A549 (cell line): Measurements from ENCODE around the gene DCN. TPM values are rescaled to one million over a fixed set of nuclear protein-coding genes. Genes with fewer than 3 reads are reported as not detected.

ENCODE experiments used
- ATAC-seq, 2 experiments: fragments of 200-7000 bp in 1 of 2; fragments of >200 bp in 1 of 2; cut with Nextera tagmentation in 1 of 2; cut with Tn5 transposase in 1 of 2; 3 replicates each; pipeline versions ENCODE4 v1.8.0 to v1.9.1; 2018 to 2020; ENCODE audit warnings: mild to moderate bottlenecking in 1 of 2, moderate library complexity in 1 of 2
- CTCF ChIA-PET: fragments of 300-600 bp; sonication (Branson Sonifier 250); formaldehyde crosslinking; extraction: SDS; loops from one replicate; lab custom pipeline; 2021; ENCODE audit warnings: antibody characterized with exemption, inconsistent platforms; lab: Yijun Ruan, JAX
- POLR2A ChIA-PET: fragments of 350-600 bp; formaldehyde crosslinking; extraction: SDS; loops from one replicate; lab custom pipeline; 2021; ENCODE audit warnings: antibody characterized with exemption, inconsistent platforms; lab: Yijun Ruan, JAX
- DNase-seq, 2 experiments: peaks; one replicate each; pipeline versions ENCODE4 v3.0.0 to v3.0.0-alpha.2; 2011 to 2016; ENCODE audit warnings: low read depth in 1 of 2, low spot score in 1 of 2
- FAIRE-seq: peaks from 2 replicates; lab custom pipeline; 2011; peaks lifted over from hg19 to GRCh38; lab: Jason Lieb, UNC
- H3K27ac ChIP-seq, 2 experiments: fragments of >200 bp; sonication (Bioruptor Twin); formaldehyde crosslinking; 3 replicates each; pipeline ENCODE4 v1.5.1; 2016 to 2017
- H3K4me1 ChIP-seq: fragments of >200 bp; sonication (Bioruptor Twin); formaldehyde crosslinking; 3 replicates; pipeline ENCODE4 v1.6.1; 2016
- H3K4me2 ChIP-seq: fragments of >200 bp; sonication (Bioruptor Twin); formaldehyde crosslinking; 3 replicates; pipeline ENCODE4 v1.6.1; 2016
- H3K4me3 ChIP-seq: fragments of >200 bp; sonication (Bioruptor Twin); formaldehyde crosslinking; 3 replicates; pipeline ENCODE4 v1.5.1; 2016
- H3K9me3 ChIP-seq: fragments of >200 bp; sonication (Bioruptor Twin); formaldehyde crosslinking; 3 replicates; pipeline ENCODE4 v1.6.1; 2016
- CBX2 ChIP-seq: fragments of 200-600 bp; sonication (generic); IDR thresholded peaks from 2 replicates; pipeline ENCODE4 v1.6.1; 2016; ENCODE audit warnings: low read depth, mild to moderate bottlenecking, borderline replicate concordance
- CBX8 ChIP-seq: fragments of 200-600 bp; sonication (generic); IDR thresholded peaks from 2 replicates; pipeline ENCODE4 v1.6.1; 2016
- EHF ChIP-seq: fragments of 250-450 bp; sonication (Bioruptor Pico); IDR thresholded peaks from 2 replicates; pipeline ENCODE4 v1.5.0; 2020; ENCODE audit warnings: mild to moderate bottlenecking
- FOSL2 ChIP-seq, 2 experiments: fragments of 450-650 bp in 1 of 2; fragments of >200 bp in 1 of 2; sonication (Bioruptor Twin) in 1 of 2; formaldehyde crosslinking; IDR thresholded peaks; 2 replicates each; pipeline versions ENCODE4 v1.5.0 to v1.6.1; 2016 to 2020; ENCODE audit warnings: mild to moderate bottlenecking in 1 of 2, moderate library complexity in 1 of 2
- HDAC2 ChIP-seq: fragments of 200-600 bp; sonication (generic); IDR thresholded peaks from 2 replicates; pipeline ENCODE4 v1.6.1; 2016
- HES2 ChIP-seq: fragments of >200 bp; sonication (Bioruptor Twin); formaldehyde crosslinking; IDR thresholded peaks from 2 replicates; pipeline ENCODE4 v1.6.1; 2016
- HOXA7 ChIP-seq: fragments of 250-450 bp; sonication (Bioruptor Pico); IDR thresholded peaks from 2 replicates; pipeline ENCODE4 v1.5.0; 2020; ENCODE audit warnings: mild to moderate bottlenecking, moderate library complexity
- MAX ChIP-seq: IDR thresholded peaks from 2 replicates; pipeline ENCODE4 v1.6.1; 2012
- PBX3 ChIP-seq: IDR thresholded peaks from 2 replicates; pipeline ENCODE4 v1.6.1; 2012
- RARB ChIP-seq: fragments of 250-450 bp; sonication (Bioruptor Pico); IDR thresholded peaks from 2 replicates; pipeline ENCODE4 v1.8.0; 2021; ENCODE audit warnings: mild to moderate bottlenecking, moderate library complexity
- RCOR1 ChIP-seq: fragments of 150-350 bp; IDR thresholded peaks from 2 replicates; pipeline ENCODE4 v1.6.1; 2014; ENCODE audit warnings: antibody characterized with exemption, low read length, low read depth
- REST ChIP-seq: fragments of 200-600 bp; sonication (generic); IDR thresholded peaks from 2 replicates; pipeline ENCODE4 v1.6.1; 2016; ENCODE audit warnings: antibody characterized with exemption, mild to moderate bottlenecking, moderate library complexity
- TP53 ChIP-seq: fragments of 250-450 bp; sonication (Bioruptor Pico); IDR thresholded peaks from 2 replicates; pipeline ENCODE4 v1.5.0; 2021; ENCODE audit warnings: mild to moderate bottlenecking, moderate library complexity
- ZFP36 ChIP-seq: fragments of 450-650 bp; IDR thresholded peaks from 2 replicates; pipeline ENCODE4 v1.6.1; 2014; ENCODE audit warnings: borderline replicate concordance; ENCODE audit not compliant: partially characterized antibody
- WGBS: methylation state at CpG from one replicate; pipeline ENCODE4 v1.1.6; 2017; ENCODE audit errors: missing lambda C conversion rate; 5-methylcytosine and 5-hydroxymethylcytosine counted together
- polyA plus RNA-seq, 4 experiments: library from polyadenylated mRNA; depleted of rRNA in 3 of 4; stranded (reverse); fragments of >200 nt; fragmentation: RNase III in 1 of 4; extraction: RNeasy Plus Mini Kit Qiagen cat#74134 plus additional on column Dnase treatment in 1 of 4; gene quantifications; 2 replicates in 3 of 4; 3 replicates in 1 of 4; pipeline ENCODE4 v1.2.3, GENCODE V29; 2011 to 2017
- TF ChIP-seq, protein P1 (sequence below): fragments of 250-450 bp; sonication (Bioruptor Pico); IDR thresholded peaks from 2 replicates; pipeline ENCODE4 v1.5.0; 2020; ENCODE audit warnings: low read depth, mild to moderate bottlenecking, moderate library complexity
- TF ChIP-seq, protein P2 (sequence below): IDR thresholded peaks from 2 replicates; pipeline ENCODE4 v1.6.1; 2012; ENCODE audit warnings: low read depth, borderline replicate concordance

The DCN gene
- polyA plus RNA-seq, 2 of the 4 experiments (the other 2 are of a cell fraction) = 1.0 TPM; not detected in 1

GRCh38 chr12:91204421-91204820 is 21.8 kb upstream of the DCN start:
- Histone ChIP-seq H3K4me2 (no peak overlapping the region), H3K27ac (no peak overlapping the region), H3K4me3 (no peak overlapping the region), H3K9me3 (no peaks in the 10 kb centered on the region), H3K4me1 (no peaks in the 10 kb centered on the region)
- no peak for ATAC-seq
- POLR2A ChIA-PET = no interaction called here
- FAIRE-seq = no peak
- CTCF ChIA-PET = no interaction called here
- no peak for TF ChIP-seq REST
- no peak for TF ChIP-seq ZFP36
- no peak for TF ChIP-seq TP53 (CRISPR knock-in tag)
- WGBS = 54% methylated on average over 4 of the region's 4 CpGs
- DNase-seq = no peak

DNA sequence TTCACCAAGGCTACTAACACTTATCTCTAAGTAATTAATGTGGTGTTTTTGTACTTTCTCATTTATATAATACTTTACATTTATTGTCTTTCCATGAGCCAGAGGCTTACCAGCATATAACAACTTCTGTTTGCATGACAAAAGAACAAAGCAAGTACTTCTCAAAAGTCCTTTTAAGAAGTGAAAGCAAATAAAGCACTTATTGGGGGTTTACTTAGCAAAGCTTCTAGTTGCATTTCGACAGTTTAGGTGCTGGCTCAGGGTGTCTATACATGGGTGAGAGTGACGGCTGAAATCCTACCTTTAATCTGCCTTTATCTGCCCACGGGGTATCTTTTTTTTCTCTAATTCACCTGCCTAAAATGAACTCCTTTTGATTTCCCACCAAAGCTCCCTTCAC is 21.0 kb upstream of the DCN start:
- Histone ChIP-seq H3K4me1 (no peaks in the 10 kb centered on the region), H3K4me3 (no peak overlapping the region), H3K9me3 (no peaks in the 10 kb centered on the region)
- POLR2A ChIA-PET = no interaction called here
- TF ChIP-seq MAX (no peak), EHF (CRISPR knock-in tag) (no peak), RARB (no peak), HDAC2 (no peak)
- TF ChIP-seq, protein P1, sequence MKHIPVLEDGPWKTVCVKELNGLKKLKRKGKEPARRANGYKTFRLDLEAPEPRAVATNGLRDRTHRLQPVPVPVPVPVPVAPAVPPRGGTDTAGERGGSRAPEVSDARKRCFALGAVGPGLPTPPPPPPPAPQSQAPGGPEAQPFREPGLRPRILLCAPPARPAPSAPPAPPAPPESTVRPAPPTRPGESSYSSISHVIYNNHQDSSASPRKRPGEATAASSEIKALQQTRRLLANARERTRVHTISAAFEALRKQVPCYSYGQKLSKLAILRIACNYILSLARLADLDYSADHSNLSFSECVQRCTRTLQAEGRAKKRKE (CRISPR knock-in tag) = no peak
- TF ChIP-seq, all 56 proteins: peak for 0
- Histone ChIP-seq H3K4me2 (no peak overlapping the region), H3K27ac (no peak overlapping the region)
- CTCF ChIA-PET = no interaction called here
- no peak for ATAC-seq
- no peak for FAIRE-seq
- WGBS = 14% methylated on average over 3 of the region's 3 CpGs
- no peak for DNase-seq

DNA sequence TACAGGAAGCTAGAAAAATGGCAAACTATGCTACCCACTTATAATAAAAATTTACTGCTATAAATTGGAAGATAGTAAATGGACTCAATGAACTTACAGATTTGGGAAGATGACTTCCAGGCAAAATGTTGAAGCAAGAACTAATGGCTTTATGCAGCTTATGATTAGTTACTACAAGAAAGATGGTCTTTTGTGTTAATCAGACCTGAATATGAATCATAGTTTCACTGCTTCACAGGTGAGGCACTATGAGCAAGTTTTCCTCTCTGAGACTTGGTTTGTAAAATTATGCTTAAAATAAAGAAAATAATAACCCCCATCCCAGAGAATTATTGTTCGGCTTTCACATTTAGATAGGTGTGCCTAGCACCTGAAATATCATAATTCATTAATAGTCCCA is 19.8 kb upstream of the DCN start:
- no peak overlapping the region for H3K4me3 ChIP-seq
- POLR2A ChIA-PET = no interaction called here
- no peak for DNase-seq
- 17% methylated on average over 1 of the region's 1 CpG for WGBS
- no peaks in the 10 kb centered on the region for H3K4me1 ChIP-seq
- FAIRE-seq = no peak
- no peak overlapping the region for H3K4me2 ChIP-seq
- ATAC-seq = no peak
- H3K27ac ChIP-seq = no peak overlapping the region
- CTCF ChIA-PET = no interaction called here
- TF ChIP-seq CBX2 (no peak), FOSL2 (IDR thresholded peaks at IDR 0.05) (no peak), FOSL2 (CRISPR knock-in tag; IDR thresholded peaks at IDR 0.05) (no peak), HOXA7 (CRISPR knock-in tag) (no peak), PBX3 (no peak), CBX8 (no peak), RCOR1 (no peak), HES2 (no peak)
- TF ChIP-seq, protein P2, sequence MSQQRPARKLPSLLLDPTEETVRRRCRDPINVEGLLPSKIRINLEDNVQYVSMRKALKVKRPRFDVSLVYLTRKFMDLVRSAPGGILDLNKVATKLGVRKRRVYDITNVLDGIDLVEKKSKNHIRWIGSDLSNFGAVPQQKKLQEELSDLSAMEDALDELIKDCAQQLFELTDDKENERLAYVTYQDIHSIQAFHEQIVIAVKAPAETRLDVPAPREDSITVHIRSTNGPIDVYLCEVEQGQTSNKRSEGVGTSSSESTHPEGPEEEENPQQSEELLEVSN = no peak
- TF ChIP-seq, all 56 proteins: peak for 0
- H3K9me3 ChIP-seq = no peaks in the 10 kb centered on the region
